ENCODE measurements around the gene DCC. TPM values are rescaled to one million over a fixed set of nuclear protein-coding genes. Genes with fewer than 3 reads are reported as not detected.

The DCC gene
- total and polyA plus RNA-seq, 2 experiments from 2014 or later, result 0.53 to 0.73 TPM

DNA sequence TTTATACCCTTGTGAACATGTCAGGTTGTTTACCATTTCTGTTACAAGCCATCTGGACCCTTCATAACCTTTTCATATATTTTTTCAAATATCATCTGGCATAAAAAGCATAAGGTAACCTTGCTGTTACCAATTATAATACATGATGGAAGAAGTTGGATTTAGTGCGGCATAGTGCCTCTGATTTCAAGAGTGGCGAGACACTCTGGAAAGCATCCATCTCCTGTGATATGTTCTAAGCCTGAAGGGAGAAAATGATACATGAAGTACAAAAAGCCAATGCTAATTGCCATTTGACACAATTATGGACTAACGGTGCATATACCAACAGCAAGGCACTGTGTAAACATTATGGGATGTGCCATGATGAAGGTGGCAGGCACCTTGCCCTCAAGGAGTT, 75.1 kb downstream of the DCC start:
- H3K27ac Mint-ChIP-seq, result no peak overlapping the region
- H3K79me2 ChIP-seq (replicated peaks; ENCODE audit: insufficient read depth), result no peaks in the 10 kb centered on the region
- H3K36me3 ChIP-seq (ENCODE audit: insufficient read depth), result no peaks in the 10 kb centered on the region
- H3K27ac ChIP-seq (ENCODE audit: low read depth), result no peak overlapping the region
- peaks cover 4% of the 10 kb centered on the region; the same call in 2 of the 3 replicates for H3K4me1 Mint-ChIP-seq
- H3K4me3 ChIP-seq, result no peak overlapping the region
- H4K20me1 ChIP-seq (replicated peaks; ENCODE audit: insufficient read depth), result no peaks in the 10 kb centered on the region
- no peak overlapping the region for H3K4me3 Mint-ChIP-seq
- H3K9me3 Mint-ChIP-seq, result no peaks in the 10 kb centered on the region
- no peaks in the 10 kb centered on the region for H3K27me3 ChIP-seq (ENCODE audit: insufficient read depth)
- no peaks in the 10 kb centered on the region for H3F3A ChIP-seq (replicated peaks; ENCODE audit: low read depth)
- DNase-seq (ENCODE audit: low spot score) (no peak), ATAC-seq (no peak)
- no peaks in the 10 kb centered on the region for H3K36me3 Mint-ChIP-seq (ENCODE audit: low read depth)
- peaks cover 6% of the 10 kb centered on the region for H3K27me3 Mint-ChIP-seq (ENCODE audit: insufficient read depth, low read depth, poor library complexity)
- H3K9me2 ChIP-seq (ENCODE audit: insufficient read depth), result 0 out of 2 replicates have a peak, but pooled peaks cover 9% of the 10 kb centered on the region
- H3K4me2 ChIP-seq, result no peak overlapping the region
- H3K4me1 ChIP-seq (ENCODE audit: insufficient read depth), result peaks cover 7% of the 10 kb centered on the region; the same call in 1 of the 2 replicates
- TF ChIP-seq STAT1 (IDR thresholded peaks at IDR 0.05; ENCODE audit: unreplicated experiment) (no peak), ZNF114 (CRISPR knock-in tag; IDR thresholded peaks at IDR 0.05) (no peak), EZH2phosphoT487 (IDR thresholded peaks at IDR 0.05; ENCODE audit: unreplicated experiment) (no peak), CREB1 (CRISPR knock-in tag; IDR thresholded peaks at IDR 0.05; ENCODE audit: low read depth) (no peak), REST (IDR thresholded peaks at IDR 0.05; ENCODE audit: unreplicated experiment) (no peak), ETS1 (IDR thresholded peaks at IDR 0.05) (no peak), ZNF331 (CRISPR knock-in tag; IDR thresholded peaks at IDR 0.05; ENCODE audit: low read depth) (no peak), JUNB (IDR thresholded peaks at IDR 0.05; ENCODE audit: unreplicated experiment) (no peak), NANOG (IDR thresholded peaks at IDR 0.05; ENCODE audit: borderline replicate concordance) (no peak), POLR2AphosphoS5 (IDR thresholded peaks at IDR 0.05; ENCODE audit: low read depth) (no peak), EZH2 (IDR thresholded peaks at IDR 0.05; ENCODE audit: low read depth, unreplicated experiment) (no peak), ZNF462 (CRISPR knock-in tag; IDR thresholded peaks at IDR 0.05) (no peak)
- TF ChIP-seq, protein P1, sequence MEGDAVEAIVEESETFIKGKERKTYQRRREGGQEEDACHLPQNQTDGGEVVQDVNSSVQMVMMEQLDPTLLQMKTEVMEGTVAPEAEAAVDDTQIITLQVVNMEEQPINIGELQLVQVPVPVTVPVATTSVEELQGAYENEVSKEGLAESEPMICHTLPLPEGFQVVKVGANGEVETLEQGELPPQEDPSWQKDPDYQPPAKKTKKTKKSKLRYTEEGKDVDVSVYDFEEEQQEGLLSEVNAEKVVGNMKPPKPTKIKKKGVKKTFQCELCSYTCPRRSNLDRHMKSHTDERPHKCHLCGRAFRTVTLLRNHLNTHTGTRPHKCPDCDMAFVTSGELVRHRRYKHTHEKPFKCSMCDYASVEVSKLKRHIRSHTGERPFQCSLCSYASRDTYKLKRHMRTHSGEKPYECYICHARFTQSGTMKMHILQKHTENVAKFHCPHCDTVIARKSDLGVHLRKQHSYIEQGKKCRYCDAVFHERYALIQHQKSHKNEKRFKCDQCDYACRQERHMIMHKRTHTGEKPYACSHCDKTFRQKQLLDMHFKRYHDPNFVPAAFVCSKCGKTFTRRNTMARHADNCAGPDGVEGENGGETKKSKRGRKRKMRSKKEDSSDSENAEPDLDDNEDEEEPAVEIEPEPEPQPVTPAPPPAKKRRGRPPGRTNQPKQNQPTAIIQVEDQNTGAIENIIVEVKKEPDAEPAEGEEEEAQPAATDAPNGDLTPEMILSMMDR (conservative IDR thresholded peaks at IDR 0.05; ENCODE audit: low read depth in 2 of 2), result no peak
- no peak overlapping the region for H2AFZ ChIP-seq

All from GM23338 (cell line).